NCI-H526 treated with DMSO at 0.1 percent for 48 hours (cell line): ENCODE results near the gene GNAZ.

Experiments used
- DNase-seq: peaks from one replicate; lab custom pipeline; 2025; lab: John Stamatoyannopoulos, UW

Gene GNAZ

DNA sequence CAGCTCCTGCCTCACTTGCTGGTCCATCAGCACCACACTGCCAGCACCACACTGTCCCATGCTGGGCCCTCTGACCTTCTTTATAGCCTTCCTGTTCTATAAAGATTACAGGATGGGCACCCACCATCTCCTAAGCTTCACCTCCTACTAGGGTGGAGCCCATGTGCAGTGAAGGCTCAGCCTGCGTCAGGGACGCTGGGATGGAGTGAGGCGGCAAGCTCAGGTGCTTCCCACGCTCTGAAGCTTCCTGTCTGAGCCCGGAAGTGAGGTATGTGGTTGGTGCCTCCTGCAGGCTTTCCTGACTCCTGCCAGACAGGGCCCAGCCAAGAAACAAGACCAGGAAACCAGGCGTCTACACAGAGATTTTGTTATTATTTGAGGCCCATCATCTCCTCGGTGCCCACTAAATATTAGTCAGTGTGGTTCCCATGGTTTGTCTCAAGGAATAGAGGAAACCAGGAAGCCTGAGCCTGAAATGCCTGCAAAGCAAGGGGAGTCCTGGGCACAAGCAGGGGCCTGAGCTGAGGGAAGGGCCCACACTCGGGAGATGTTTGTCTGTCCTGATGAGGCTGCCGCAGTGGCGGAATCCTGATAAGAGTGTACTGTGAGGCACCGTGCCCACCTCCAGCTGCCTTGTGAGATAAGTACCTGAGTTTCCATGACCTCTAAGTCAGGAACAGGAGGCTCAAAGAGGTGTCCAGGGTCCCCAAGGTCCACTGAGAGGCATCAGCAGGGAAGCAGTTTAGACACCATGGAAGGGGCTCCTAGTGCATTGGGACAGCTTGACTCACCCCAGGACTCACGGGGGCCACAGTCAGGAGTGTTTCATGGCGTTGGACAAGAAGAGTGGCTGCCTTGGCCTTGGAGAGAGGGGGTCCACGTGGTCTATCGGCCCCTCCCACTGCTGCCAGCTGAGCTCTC is 49.4 kb downstream of the GNAZ start:
- no peak for DNase-seq

DNA sequence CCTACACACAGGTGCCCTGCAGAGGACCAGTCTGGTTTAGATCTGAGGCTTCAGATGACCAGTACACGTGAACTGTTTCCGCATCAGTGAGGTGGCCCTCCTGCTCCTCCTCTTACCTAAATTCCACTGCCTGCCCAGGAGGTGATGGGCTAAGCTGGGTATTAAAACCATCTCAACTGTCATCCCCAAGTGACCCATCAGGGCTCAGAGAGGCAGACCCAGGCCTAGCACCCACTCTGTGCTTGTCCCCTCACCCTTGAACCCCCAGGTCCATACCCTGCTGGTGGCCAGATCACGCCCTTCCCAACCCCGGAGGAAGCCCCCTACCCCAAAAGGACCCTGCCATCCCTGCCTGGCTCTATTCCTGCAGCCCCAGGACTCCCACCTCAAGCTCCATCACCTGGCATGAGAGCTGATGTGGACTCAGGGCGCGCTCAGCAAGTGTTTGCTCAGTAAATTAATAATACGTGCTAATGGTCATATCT is 50.1 kb downstream of the GNAZ start:
- DNase-seq: no peak

DNA sequence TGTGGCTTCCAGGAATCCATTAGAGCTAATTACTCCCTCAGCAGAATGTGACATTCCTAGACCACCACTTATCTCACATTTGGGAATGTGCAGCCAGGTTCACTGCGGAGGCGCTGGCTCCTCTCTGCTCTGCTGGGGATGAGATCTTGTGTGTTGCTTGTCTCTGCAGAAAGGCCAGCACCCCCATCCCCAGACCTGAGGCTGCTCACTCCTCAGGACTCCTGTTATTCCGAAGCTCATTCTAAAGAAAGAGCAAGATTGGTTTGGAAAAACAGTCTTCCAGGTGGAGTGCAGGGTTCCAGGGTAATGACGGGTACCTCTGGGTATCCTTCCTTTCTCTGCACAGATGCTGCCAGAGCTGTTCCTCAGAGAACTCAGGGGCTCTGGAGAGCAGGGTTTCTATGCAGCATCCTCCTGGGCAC is 50.7 kb downstream of the GNAZ start:
- DNase-seq: no peak

DNA sequence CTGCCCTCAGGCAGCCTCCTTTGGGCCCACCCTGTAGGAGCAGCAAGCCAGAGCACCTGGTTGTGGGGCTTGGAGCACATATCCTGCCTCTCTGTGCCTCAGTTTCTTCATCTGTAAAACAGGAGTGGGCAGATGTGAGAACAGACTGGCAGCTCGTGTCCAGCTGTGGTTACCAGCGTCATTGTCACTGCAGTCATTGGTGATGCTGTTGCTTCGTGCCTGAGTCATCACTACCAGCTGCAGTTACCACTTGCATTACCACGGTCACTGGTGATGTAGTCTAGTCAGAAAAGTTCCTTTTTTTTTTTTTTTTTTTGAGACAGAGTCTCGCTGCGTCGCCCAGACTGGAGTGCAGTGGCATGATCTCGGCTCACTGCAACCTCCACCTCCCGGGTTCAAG is 51.1 kb downstream of the GNAZ start:
- DNase-seq: no peak

DNA sequence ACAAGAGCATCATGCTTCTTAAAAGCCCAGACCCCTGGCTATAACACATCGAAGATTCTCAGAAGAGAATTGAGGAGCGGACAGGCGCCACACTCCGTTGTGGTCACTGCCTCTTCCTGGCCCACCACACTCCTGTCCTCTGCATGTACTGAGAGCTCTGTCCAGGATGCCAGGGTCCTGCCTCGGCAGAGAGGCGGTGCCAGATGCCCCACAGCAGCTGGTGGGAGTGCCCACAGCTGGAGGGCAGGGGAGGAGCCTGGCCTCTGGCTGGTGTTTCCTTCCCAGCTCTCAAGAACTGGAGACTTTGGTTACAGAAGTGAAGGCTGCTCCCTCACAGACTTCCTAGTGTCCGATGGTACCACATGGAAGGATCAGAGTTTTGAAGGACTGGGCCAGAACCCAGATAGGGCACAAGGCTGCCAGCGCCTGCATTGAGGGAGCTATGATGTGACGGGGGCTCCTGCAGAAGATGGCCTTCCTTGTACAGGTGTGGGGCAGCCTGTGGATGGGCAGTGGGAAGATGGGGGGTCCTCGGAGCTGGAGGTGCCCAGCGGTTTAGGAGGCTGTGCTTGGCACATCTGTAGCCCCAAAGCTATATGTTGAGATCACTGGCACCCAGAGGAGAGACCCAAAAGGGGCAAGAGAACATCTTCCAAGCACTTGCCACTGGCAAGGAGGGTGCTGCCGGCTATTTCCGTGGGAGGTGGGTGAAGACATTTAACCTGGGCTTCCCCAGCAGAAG is 52.1 kb downstream of the GNAZ start:
- DNase-seq: no peak

DNA sequence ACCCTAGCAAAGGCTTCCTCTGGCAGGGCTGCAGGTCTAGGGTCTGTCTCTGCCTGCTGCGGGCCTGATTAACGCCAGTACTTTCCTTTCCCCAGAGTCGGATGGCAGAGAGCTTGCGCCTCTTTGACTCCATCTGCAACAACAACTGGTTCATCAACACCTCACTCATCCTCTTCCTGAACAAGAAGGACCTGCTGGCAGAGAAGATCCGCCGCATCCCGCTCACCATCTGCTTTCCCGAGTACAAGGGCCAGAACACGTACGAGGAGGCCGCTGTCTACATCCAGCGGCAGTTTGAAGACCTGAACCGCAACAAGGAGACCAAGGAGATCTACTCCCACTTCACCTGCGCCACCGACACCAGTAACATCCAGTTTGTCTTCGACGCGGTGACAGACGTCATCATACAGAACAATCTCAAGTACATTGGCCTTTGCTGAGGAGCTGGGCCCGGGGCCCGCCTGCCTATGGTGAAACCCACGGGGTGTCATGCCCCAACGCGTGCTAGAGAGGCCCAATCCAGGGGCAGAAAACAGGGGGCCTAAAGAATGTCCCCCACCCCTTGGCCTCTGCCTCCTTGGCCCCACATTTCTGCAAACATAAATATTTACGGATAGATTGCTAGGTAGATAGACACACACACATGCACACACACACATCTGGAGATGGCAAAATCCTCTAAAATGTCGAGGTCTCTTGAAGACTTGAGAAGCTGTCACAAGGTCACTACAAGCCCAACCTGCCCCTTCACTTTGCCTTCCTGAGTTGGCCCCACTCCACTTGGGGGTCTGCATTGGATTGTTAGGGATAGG is 52.9 kb downstream of the GNAZ start:
- DNase-seq: no peak

DNA sequence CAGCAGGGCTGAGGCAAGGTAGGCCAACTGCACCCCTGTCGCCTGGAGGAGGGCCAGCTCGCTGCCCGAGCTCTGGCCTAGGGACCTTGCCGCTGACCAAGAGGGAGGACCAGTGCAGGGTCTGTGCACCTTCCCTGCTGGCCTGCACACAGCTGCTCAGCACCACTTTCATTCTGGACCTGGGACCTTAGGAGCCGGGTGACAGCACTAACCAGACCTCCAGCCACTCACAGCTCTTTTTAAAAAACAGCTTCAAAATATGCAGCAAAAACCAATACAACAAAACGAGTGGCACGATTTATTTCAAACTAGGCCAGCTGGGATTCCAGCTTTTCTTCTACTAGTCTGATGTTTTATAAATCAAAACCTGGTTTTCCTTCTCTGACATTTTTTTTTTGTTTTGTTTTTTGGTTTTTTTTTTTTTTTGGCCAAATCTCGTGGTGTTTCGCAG is 53.5 kb downstream of the GNAZ start:
- no peak for DNase-seq

DNA sequence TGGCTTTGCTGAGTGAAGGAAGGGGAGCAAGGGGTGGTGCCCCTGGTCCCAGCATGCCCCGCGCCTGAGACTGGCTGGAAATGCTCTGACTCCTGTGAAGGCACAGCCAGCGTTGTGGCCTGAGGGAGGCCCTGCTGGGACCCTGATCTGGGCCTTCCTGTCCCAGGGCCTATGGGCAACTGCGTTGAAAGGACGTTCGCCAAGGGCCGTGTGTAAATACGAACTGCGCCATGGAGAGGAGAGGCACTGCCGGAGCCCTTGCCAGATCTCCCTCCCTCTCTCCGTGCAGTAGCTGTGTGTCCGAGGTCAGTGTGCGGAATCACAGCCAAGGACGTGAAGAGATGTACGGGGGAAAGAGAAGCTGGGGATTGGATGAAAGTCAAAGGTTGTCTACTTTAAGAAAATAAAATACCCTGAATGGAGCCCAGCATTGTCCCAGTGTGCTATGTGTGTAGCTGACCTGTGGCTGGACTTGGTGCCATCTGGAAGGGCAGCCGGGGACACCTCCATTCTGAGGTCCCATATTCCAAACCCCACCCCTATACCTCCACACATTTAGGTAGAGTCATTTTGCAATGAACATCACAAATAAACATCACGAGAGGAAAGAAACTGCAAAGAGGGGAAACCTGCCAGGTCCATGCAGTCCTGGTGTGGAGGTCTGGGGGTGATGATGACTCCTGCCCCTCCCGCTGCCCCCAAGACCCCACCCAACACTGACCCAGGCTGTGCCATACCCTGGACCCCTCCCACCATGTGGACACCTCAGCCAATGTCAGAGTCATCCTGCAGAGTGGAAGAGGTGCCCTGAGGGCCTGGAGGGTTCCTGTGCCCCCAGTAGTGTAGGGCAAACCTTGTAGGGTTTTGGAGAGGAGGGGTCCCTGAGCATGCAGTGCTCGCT is 54.5 kb downstream of the GNAZ start:
- no peak for DNase-seq

DNA sequence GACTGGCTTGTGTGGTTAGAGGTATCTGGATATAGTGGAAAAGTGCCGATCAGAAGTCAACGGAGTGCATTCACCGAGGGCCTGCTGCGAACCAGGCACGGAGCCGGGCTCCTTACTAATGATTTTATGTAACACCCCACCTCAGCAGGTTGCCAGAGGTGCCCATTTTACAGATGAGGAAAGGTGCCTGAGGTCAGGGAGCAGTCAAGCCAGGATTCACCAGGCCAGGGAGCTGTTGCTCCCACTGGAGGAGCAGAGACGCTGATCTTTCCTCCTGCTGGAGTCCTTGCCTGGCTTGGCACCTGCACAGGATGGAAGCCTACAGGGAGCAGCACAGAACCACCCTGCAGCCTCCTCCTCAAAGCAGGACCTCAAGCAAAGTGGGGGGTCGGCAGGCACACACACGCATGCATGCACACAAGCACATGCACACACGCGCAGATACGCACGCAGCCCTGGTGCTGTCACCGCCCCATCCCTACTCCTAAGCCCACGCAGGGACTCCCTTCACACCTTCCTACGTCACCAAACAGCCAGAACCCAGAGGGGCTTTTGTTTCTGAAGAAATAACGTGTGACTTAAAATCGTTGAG is 55.3 kb downstream of the GNAZ start:
- no peak for DNase-seq

DNA sequence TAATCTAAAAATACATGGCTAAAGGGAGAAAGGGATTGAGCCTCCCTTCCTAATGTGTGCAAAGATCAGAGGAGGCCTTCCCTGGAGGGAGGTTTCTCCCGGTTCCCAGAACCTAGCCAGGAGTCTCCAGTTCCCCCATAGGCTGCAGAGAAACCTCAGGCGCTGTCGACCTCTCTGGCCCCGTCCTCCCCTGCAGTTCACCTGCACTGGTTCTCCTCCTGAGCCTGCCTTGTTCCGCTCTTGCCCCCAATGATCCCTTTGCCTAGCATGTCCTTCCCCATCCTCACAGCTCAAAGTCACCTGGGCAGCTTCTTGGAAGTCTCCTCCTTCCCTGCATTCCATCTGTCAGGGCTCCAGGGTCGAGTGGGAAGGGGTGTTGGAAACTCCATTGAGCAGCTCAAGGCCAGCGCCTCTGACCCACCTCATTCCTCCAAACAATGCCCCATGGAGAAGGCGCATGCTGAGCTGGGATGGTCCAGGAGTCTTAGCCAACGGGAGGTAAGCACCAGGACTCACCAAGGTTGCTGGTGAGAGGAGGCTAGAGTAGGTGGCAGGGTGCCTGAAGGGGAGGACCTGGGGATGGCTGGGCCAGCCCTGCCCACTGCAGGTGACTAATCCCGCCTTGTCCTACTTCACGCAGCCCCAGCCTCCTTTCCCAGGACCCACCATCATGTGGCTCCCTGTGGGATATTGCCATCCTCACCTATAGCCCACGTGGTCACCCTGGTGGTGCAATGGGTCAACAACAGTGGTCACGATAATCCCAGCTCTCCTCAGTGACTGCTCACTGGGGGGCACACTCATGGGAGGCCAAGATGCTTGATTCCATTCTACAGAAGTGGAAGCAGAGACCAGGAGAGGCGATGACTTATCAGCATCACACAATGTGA is 56.1 kb downstream of the GNAZ start:
- no peak for DNase-seq

DNA sequence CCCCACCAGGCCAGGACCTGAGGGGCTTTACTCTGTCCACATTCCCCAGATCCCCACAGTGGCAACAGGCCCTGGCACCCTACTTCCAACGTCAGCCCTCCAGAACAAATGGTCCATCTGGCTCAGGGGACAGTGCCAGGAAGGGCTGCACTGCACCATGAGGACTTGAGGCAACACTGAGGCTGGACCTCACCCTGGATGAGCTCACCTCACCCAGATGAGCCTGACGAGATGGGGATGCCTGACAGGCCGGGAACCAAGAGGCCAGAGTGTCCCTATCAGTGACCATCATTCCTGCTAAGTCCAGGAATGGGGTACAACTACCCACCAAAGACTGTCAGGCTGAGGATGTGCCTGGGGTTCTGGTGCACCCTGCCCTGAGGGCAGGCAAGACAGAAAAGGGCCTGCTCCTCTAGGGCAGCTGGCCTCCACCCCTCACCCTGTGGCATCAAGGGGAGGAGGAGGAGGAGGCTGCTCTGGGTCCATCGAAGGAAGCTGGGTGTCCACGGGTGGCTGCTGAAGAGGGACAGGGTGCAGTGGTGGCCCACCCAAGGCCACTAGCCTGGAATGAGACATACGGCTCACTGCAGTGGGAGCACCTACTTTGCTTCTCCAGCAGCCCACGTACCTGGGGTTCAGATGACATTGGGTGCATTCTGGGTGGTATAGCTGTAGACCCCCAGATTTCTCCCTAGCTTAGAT is 56.9 kb downstream of the GNAZ start:
- no peak for DNase-seq

DNA sequence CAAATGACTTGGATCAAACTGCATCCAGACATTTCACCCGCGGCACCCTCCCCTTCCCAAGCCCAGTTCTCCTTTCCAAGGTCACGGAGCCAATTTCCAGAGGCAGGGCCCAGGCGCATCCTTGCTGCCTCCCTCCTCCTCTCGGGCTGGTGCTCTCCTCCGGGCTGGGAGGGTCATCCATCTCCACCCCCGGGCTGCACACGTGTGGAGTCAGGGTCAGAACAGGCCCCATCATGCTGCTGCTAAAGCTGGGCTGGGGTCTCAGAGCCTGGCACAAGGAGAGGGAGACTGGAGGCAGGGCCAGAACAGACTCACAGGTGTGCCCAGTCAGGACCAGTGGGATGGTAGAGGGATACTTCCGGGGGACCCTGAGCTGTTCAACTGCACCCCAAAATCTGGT is 57.5 kb downstream of the GNAZ start:
- no peak for DNase-seq

DNA sequence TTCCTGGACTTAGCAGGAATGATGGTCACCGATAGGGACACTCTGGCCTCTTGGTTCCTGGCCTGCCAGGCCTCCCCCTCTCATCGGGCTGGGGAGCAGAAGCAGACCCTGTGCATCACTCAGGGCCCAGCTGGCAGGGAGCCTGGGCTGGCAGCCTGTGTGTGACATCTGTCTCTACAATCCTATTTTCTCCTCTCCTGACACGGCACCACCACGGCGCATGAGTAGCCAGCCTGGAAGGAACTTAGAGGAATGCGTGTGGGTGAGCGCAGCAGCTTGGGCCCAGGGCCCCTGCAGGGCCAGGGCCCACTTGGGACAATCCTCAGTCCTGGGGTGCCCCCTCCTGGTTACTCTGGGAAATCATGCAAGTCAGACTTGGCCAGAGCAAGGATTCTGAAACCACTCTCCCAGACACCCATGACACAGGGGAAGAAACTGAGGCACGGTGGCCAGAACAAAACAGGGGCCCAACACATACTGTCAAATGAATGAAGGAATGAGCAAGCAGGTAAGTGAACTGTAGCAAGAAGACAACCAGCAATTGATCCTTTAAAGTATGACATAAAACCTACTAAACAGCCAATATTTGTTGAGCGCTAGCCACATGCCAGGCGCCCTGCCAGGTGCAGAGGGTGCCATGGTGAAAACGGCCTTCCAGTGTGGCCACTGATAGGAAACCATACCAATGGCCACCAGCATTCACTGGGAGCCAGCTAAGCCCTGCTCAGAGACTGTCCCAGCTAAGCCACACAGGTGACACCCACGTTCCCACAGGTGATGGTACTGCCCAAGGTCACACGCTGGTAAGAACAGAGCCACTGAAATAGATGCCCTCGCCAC is 58.2 kb downstream of the GNAZ start:
- DNase-seq: peak; percentile 12

DNA sequence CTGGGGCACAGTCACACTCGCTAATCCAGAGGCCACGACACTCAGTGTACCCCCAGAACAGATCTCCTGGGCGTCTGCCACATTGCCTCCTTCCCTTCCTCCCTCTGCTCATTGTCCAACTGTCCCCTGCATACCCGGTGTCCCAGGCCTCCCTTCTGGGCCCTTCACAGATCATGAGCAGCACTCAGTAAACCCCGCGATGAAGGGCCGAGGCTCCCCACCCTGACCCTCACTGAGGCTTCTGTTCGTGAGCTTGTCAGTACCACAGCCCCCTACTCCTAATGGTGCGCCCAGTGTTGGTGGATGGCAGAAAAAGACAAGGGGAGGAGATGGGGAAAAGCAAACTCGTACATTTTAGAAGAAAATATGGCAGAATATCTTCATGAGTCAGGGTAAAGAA is 58.8 kb downstream of the GNAZ start:
- no peak for DNase-seq

DNA sequence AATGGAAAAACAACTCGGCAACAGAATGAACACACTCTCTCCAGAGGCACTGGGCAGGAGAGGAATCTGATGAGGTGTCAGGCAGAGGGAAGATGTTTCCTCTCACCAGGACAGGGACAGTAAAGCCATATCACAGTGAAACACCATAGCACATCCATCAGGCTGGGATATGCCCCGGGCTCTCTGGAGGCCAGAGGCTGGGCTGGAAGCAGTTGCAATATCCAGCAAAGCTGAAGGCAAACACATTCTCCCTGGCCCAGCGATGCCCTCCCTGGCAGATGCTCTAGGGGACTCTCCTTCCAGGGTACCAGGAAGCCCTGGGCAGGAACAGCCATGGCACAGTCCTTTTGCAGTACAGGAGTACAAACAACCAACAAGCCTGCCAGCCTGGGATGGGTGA is 60.4 kb downstream of the GNAZ start:
- DNase-seq: no peak

DNA sequence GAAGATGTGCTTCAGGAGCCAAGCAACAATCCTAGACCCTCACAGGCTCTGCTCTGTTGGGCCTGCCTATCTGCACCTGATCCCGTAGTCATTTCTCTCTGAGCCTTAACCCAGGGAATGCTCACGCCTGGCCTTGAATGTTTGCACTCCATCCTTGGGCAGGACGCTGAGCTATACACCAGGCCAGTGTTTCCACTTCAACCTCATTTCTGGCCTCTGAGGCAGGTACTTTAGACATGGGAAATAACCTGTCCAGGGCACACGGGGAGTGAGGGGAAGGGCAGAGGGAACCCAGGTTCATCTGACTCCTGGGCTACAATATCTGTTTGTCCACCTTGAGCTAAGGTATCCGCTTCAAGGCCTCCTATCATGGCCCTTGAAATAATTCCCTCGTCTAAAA is 61.6 kb downstream of the GNAZ start:
- DNase-seq: no peak

DNA sequence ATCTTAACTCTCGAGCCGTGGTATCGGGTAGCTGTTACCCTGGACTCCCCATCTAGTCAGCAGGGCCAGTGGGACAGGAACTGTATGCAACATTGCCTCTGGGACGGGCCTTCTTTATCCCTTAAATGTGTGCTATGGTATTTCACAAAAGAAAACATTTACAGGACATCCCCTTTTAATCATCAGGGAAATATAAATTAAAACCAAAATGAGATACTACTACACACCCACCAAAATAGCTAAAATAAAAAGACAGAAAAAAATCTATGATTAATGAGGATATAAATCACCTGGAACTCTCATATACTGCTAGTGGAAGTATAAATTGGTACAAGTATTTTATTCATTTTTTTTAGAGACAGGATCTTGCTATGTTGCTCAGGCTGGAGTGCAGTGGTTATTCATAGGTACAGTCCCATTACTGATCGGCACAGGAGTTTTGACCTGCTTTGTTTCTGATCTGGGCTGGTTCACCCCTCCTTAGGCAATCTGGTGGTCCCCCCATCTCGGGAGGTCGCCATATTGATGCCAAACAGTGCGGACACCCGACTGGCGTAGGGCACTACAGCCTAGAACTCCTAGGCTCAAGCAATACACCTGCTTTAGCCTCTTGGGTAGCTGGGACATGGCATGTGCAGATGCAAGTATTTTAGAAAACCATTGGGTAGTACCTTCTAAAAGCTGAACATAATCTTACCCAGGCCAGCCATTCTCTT is 62.2 kb downstream of the GNAZ start:
- DNase-seq: no peak

DNA sequence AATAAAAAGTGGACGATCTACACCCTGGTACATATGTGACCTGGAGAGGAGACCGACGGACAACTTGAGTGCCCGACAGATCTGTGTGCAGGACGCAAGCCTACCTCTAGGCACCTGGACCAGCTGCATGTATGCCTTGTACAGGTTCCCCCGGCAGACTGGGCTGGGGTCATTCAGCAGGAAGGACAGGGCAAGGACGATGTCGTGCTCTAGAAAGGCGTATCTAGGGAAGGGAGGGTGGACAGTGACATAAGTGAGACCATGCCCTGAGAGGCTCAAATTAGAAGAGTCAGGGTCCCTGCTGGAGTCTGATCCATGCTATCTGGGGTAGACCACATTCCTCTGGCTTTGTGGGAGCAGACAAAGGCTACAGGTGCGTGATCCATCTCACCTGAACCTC is 63.6 kb downstream of the GNAZ start:
- DNase-seq: no peak
